H1 (cell line): ENCODE measurements around the gene ENAH.
"Not testable (repeated sequence)": the region's sequence is repeated elsewhere in the genome, so short reads cannot be mapped to it uniquely, and the experiment has no call there.

ENCODE experiments used
- EP300 ChIP-seq, 2 experiments: IDR thresholded peaks; 1 replicate in 1 of 2; 2 replicates in 1 of 2; pipeline ENCODE4 v1.6.1; 2011 to 2012; ENCODE audit warnings: low read depth in 2 of 2, low read length in 2 of 2, mild to moderate bottlenecking in 2 of 2, borderline replicate concordance in 1 of 2, inconsistent platforms in 1 of 2, moderate library complexity in 1 of 2
- POLR2AphosphoS5 ChIP-seq: IDR thresholded peaks from 2 replicates; pipeline ENCODE4 v1.6.1; 2011; ENCODE audit warnings: low read depth, low read length
- TF ChIP-seq, protein P1 (sequence below), 3 experiments: IDR thresholded peaks; 1 replicate in 2 of 3; 2 replicates in 1 of 3; pipeline versions ENCODE4 v1.5.1 to v1.6.1; 2011; ENCODE audit warnings: low read length in 3 of 3, mild to moderate bottlenecking in 3 of 3, inconsistent platforms in 2 of 3, low read depth in 1 of 3, moderate library complexity in 1 of 3; ENCODE audit not compliant: insufficient read depth in 1 of 3; ENCODE audit errors: control extremely low read depth in 1 of 3

DNA sequence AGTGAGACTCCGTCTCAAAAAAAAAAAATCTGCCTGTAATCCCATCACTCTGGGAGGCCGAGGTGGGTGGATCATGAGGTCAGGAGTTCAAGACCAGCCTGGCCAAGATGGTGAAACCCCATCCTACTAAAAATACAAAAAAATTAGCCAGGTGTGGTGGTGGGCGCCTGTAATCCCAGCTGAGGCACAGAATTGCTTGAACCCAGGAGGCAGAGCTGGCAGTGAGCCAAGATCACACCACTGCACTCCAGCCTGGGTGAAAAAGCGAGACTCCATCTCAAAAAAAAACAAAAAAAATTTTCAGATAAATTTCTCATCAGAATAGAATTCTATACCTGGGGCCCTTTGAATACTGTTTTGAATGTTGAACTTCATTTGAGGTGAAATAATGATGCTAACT is 45.3 kb upstream of the ENAH start:
- TF ChIP-seq, protein P1, sequence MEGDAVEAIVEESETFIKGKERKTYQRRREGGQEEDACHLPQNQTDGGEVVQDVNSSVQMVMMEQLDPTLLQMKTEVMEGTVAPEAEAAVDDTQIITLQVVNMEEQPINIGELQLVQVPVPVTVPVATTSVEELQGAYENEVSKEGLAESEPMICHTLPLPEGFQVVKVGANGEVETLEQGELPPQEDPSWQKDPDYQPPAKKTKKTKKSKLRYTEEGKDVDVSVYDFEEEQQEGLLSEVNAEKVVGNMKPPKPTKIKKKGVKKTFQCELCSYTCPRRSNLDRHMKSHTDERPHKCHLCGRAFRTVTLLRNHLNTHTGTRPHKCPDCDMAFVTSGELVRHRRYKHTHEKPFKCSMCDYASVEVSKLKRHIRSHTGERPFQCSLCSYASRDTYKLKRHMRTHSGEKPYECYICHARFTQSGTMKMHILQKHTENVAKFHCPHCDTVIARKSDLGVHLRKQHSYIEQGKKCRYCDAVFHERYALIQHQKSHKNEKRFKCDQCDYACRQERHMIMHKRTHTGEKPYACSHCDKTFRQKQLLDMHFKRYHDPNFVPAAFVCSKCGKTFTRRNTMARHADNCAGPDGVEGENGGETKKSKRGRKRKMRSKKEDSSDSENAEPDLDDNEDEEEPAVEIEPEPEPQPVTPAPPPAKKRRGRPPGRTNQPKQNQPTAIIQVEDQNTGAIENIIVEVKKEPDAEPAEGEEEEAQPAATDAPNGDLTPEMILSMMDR (IDR thresholded peaks at IDR 0.05; ENCODE audit: control extremely low read depth in 1 of 3, insufficient read depth in 1 of 3, low read depth in 1 of 3, low read length in 3 of 3): not testable (repeated sequence)
- TF ChIP-seq POLR2AphosphoS5; EP300 (IDR thresholded peaks at IDR 0.05; ENCODE audit: borderline replicate concordance in 1 of 2, low read depth in 2 of 2, low read length in 2 of 2): not testable (repeated sequence)
